ENCODE data around the gene RNF180.

Gene RNF180

GRCh38 chr5:64188776-64189175, 23.1 kb downstream of the RNF180 start:
- TF ChIP-seq CTCF (IDR thresholded peaks at IDR 0.05; ENCODE audit: borderline replicate concordance, control extremely low read depth, extremely low read depth, insufficient read depth, missing control alignments), result no peak
- in situ Hi-C loops (cut with MboI; ENCODE audit: low sequenced_read_pairs, unreplicated experiment), result no loop called here

GRCh38 chr5:64190562-64191306, 25.1 kb downstream of the RNF180 start:
- TF ChIP-seq CTCF (IDR thresholded peaks at IDR 0.05; ENCODE audit: borderline replicate concordance, control extremely low read depth, extremely low read depth, insufficient read depth, missing control alignments), result no peak
- in situ Hi-C loops (cut with MboI; ENCODE audit: low sequenced_read_pairs, unreplicated experiment), result no loop called here
- DNase-seq (ENCODE audit: low spot score), result no peak

More at GRCh38 chr5:64188776-64189175, 23.1 kb downstream of the RNF180 start:
- DNase-seq (ENCODE audit: low spot score), result no peak

GRCh38 chr5:64195981-64196380, 30.3 kb downstream of the RNF180 start:
- no peak for TF ChIP-seq CTCF (IDR thresholded peaks at IDR 0.05; ENCODE audit: borderline replicate concordance, control extremely low read depth, extremely low read depth, insufficient read depth, missing control alignments)
- in situ Hi-C loops (cut with MboI; ENCODE audit: low sequenced_read_pairs, unreplicated experiment), result no loop called here
- DNase-seq (ENCODE audit: low spot score), result no peak

GRCh38 chr5:64199425-64199824, 33.8 kb downstream of the RNF180 start:
- no peak for DNase-seq (ENCODE audit: low spot score)
- in situ Hi-C loops (cut with MboI; ENCODE audit: low sequenced_read_pairs, unreplicated experiment), result no loop called here
- no peak for TF ChIP-seq CTCF (IDR thresholded peaks at IDR 0.05; ENCODE audit: borderline replicate concordance, control extremely low read depth, extremely low read depth, insufficient read depth, missing control alignments)

GRCh38 chr5:64201996-64202395, 36.4 kb downstream of the RNF180 start:
- in situ Hi-C loops (cut with MboI; ENCODE audit: low sequenced_read_pairs, unreplicated experiment), result no loop called here

GRCh38 chr5:64206653-64207052, 41.0 kb downstream of the RNF180 start:
- DNase-seq (ENCODE audit: low spot score), result no peak
- TF ChIP-seq CTCF (IDR thresholded peaks at IDR 0.05; ENCODE audit: borderline replicate concordance, control extremely low read depth, extremely low read depth, insufficient read depth, missing control alignments), result no peak
- in situ Hi-C loops (cut with MboI; ENCODE audit: low sequenced_read_pairs, unreplicated experiment), result no loop called here

More at GRCh38 chr5:64201996-64202395, 36.4 kb downstream of the RNF180 start:
- no peak for TF ChIP-seq CTCF (IDR thresholded peaks at IDR 0.05; ENCODE audit: borderline replicate concordance, control extremely low read depth, extremely low read depth, insufficient read depth, missing control alignments)
- no peak for DNase-seq (ENCODE audit: low spot score)

All from GM13976 (cell line).